Ammon's horn (tissue), 1 donor: ENCODE measurements around the gene AHNAK2.
"Not testable (repeated sequence)": the region's sequence is repeated elsewhere in the genome, so short reads cannot be mapped to it uniquely, and the experiment has no call there.

Experiments used
- DNase-seq: peaks from one replicate; pipeline ENCODE4 v3.0.0-alpha.2; 2016; ENCODE audit warnings: low spot score

The AHNAK2 gene

GRCh38 chr14:104953896-104954656, 24.1 kb downstream of the AHNAK2 start:
- no peak for DNase-seq

- no peak for DNase-seq
Measured at GRCh38 chr14:104953097-104953496, 25.1 kb downstream of the AHNAK2 start.

- not testable (repeated sequence) for DNase-seq
Measured at GRCh38 chr14:104951863-104952657, 26.1 kb downstream of the AHNAK2 start.

GRCh38 chr14:104950701-104951100, 27.5 kb downstream of the AHNAK2 start:
- DNase-seq, result not testable (repeated sequence)

GRCh38 chr14:104950021-104950420, 28.2 kb downstream of the AHNAK2 start:
- DNase-seq, result no peak

- DNase-seq, result not testable (repeated sequence)
Measured at GRCh38 chr14:104949406-104949955, 28.7 kb downstream of the AHNAK2 start.

- DNase-seq, result no peak
Measured at GRCh38 chr14:104948736-104949031, 29.5 kb downstream of the AHNAK2 start.

GRCh38 chr14:104947881-104948735, 30.1 kb downstream of the AHNAK2 start:
- not testable (repeated sequence) for DNase-seq

GRCh38 chr14:104947201-104947600, 31.0 kb downstream of the AHNAK2 start:
- not testable (repeated sequence) for DNase-seq

- DNase-seq, result not testable (repeated sequence)
Measured at GRCh38 chr14:104945986-104946965, 31.9 kb downstream of the AHNAK2 start.

- not testable (repeated sequence) for DNase-seq
Measured at GRCh38 chr14:104945266-104945665, 32.9 kb downstream of the AHNAK2 start.

- not testable (repeated sequence) for DNase-seq
Measured at GRCh38 chr14:104944436-104945205, 33.6 kb downstream of the AHNAK2 start.

GRCh38 chr14:104944016-104944308, 34.2 kb downstream of the AHNAK2 start:
- not testable (repeated sequence) for DNase-seq

- DNase-seq, result not testable (repeated sequence)
Measured at GRCh38 chr14:104943216-104944015, 34.8 kb downstream of the AHNAK2 start.

- DNase-seq, result no peak
Measured at GRCh38 chr14:104942586-104942985, 35.6 kb downstream of the AHNAK2 start.

- DNase-seq, result no peak
Measured at GRCh38 chr14:104941508-104942365, 36.4 kb downstream of the AHNAK2 start.

- DNase-seq, result no peak
Measured at GRCh38 chr14:104940526-104941150, 37.5 kb downstream of the AHNAK2 start.
